Inferior parietal cortex (tissue), 1 donor: Measurements from ENCODE around the gene RND2.
"Not testable (repeated sequence)": the region's sequence is repeated elsewhere in the genome, so short reads cannot be mapped to it uniquely, and the experiment has no call there.

Experiments used
- DNase-seq: peaks from one replicate; pipeline ENCODE4 v3.0.0-alpha.2; 2016; ENCODE audit errors: extremely low spot score

RND2 gene

GRCh38 chr17:43027091-43028032, 2.3 kb downstream of the RND2 start:
- DNase-seq = no peak

DNA sequence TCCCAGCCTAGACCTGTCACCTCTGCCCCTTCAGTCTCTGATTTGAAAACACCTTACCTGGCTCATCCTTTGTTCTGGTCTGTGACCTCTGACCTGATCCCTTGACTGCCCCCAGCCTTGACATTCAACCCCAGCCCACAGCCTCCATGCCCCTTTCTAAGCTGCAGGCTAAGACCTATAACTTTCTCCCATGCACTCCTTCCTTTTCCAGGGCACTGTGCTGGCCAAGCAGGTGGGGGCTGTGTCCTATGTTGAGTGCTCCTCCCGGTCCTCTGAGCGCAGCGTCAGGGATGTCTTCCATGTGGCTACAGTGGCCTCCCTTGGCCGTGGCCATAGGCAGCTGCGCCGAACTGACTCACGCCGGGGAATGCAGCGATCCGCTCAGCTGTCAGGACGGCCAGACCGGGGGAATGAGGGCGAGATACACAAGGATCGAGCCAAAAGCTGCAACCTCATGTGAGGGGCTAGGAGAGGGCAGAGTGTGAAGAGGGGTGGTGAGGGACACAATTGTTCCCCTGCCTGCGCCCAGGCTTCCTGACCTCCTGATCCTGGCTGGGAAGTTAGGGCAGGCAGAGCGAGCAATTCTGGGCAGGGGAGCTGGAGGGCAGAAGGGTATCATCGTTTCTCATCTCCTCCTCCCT, 3.3 kb downstream of the RND2 start:
- DNase-seq = no peak

GRCh38 chr17:43030137-43030767, 5.2 kb downstream of the RND2 start:
- DNase-seq = no peak

DNA sequence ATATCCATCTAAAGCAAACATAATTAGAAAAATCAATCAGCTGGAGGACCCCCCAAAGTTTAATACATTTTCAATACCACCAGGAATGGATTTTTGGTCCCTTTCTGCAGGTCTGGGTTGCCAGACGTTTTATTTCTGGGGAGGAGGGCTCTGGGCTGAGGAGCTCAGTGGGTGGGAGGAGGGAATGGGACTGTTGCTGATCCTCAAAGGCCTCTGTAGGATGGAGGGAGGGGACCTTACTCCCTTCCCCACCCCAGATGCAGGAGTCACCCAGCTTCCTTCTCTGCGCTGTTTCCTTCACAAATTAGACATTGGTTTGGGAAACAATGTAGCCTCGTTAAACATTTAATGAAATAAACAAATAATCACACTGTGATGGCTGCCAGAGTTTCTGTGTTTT, 6.6 kb downstream of the RND2 start:
- DNase-seq = no peak

DNA sequence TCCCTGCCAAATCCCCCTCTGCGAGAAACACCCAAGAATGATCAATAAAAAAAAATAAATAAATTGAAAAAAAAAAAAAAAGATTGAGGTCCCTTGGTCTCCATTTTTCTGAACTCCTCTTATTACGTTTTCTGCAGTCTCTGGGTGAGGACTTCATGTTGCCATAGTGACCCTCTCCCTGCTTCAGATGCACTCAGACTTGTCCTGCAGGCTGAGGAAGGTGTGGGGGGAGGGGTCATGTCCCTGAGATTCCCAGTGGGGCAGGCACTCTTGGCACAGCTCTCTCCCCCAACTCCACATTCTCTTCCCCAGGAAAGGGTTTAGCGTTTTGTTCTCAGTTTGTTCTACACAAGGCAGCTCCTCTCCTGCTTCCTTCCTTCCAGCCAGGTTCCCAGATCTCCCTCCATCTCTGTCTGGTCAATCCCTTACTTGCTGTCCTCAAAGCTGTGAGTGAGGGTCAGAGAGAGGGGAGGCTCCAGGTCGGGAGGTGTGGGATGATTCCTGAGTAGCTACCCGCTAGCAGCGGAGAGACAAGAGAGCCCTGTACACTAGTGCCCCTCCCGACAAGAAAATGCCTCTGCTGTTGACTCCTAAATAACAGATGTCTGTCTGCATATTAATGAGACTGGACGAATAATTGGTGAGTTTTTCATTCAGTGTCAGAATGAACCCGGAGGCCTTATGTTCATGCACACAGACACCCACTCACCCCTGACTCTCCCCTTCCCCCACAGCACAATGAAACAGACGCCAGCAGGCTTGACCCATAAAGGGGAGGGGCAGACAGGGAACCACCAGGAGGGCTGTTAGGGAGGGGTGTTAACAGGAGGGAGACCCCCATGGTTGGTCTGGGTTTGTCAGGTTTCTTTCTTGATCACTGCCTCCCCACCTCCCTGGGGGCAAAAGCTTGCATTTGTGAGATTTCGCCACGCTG, 9.2 kb downstream of the RND2 start:
- DNase-seq = no peak

- DNase-seq = no peak
Measured at GRCh38 chr17:43034894-43035293, 9.9 kb downstream of the RND2 start.

- no peak for DNase-seq
Measured at GRCh38 chr17:43039646-43040045, 14.6 kb downstream of the RND2 start.

DNA sequence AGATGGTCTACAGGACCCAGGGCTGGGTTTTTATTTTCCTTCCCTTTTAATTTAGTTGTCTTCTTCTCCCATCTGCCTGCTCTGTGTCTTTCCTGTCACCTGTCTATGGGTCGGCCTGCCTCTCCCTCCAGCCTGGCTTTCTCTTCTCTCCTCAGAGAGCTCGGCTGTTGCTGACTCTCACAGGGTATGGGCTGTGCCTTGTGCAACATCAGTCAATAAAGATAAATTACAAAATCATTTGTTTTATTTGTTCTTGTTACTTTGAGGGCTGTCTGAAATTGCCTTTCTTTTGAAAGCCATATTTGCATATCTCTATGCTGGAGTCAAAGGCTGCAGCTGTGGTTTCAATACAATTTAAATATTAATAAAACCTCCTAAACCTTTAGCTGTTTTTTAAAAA, 15.6 kb downstream of the RND2 start:
- no peak for DNase-seq

DNA sequence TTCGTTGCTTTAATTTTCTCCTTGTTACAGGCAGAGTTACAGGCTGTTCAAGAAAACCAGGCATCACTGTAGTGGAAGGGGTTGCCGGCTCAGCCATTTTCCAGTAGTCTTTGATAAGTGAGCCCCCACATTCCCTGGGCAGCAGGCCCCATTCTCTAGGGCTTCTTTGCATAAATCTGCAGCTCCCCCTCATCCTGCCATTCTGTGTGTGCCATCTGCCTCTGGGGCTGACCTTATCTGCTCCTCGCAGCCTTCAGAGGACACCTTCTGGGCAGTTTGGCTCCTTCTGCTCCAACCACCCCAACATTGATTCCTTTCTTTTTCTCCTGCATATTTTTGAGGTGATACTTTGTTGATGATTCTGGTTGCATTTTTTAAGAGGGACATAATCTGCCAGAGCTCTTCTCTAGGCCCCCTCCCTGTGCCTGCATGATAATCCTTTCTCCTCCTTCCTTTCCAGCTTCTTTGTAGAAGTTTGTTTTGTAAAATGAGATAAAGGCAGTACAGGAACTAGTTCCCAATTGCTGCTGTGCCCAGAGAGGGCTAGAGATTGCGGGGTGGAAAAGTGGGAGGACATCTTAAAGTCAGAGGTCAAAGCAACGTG, 17.1 kb downstream of the RND2 start:
- DNase-seq = no peak

GRCh38 chr17:43043307-43043706, 18.3 kb downstream of the RND2 start:
- no peak for DNase-seq

- DNase-seq = no peak
Measured at GRCh38 chr17:43044024-43044423, 19.0 kb downstream of the RND2 start.

DNA sequence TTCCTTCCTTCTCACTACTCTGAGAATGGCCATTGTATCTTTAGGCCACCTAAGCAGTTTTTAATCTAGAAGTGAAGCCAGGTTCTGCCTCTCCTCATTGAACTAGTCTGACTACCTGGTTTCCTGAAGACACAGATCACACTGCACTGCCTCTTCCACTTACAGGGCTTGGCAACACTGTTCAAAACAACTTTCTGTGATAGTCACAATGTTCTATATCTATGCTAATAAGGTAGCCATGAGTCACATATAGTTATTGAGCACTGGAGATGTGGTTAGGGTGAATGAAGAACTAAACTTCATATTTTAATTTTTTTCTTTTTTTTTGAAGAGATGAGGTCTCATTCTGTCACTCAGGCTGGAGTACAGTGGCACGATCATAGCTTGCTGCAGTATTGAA, 26.9 kb downstream of the RND2 start:
- no peak for DNase-seq

DNA sequence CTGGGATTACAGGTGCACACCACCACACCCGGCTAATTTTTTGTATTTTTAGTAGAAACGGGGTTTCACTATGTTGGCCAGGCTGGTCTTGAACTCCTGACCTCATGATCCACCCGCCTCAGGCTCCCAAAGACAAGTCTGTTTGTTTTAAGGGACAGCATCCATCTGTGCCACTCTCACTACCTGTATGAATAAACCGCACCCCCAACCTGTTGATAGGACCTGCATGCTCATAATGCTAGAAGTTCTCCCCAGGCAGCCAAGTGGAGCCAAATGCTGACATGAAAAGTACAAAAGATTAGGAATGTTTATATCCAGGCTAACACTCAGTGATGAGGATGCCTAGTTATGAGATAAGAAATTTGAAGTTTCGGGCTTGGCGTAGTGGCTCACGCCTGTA, 28.0 kb downstream of the RND2 start:
- DNase-seq = not testable (repeated sequence)

- DNase-seq = no peak
Measured at GRCh38 chr17:43056051-43056450, 31.0 kb downstream of the RND2 start.

GRCh38 chr17:43062984-43063638, 38.1 kb downstream of the RND2 start:
- no peak for DNase-seq

- DNase-seq = no peak
Measured at GRCh38 chr17:43068570-43069367, 43.7 kb downstream of the RND2 start.

GRCh38 chr17:43069368-43069898, 44.4 kb downstream of the RND2 start:
- DNase-seq = no peak

DNA sequence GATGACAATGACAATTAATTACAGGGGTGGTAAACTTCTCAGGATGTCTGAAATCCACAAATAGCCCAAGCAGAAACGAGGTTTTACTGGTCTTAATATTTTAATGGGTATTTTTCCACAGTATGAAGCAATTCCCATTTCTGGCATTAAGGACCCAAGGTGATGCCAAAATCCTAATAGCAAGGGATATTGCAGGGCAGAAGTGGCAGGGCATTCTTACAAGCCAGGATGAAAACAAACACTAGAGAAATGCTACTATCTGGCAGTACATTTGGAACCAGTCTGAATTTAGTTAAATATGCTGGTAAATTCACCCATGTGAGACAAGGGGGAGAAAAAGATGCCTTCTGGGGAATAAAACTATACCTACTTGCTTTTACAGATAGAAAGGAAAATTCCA, 45.2 kb downstream of the RND2 start:
- no peak for DNase-seq

DNA sequence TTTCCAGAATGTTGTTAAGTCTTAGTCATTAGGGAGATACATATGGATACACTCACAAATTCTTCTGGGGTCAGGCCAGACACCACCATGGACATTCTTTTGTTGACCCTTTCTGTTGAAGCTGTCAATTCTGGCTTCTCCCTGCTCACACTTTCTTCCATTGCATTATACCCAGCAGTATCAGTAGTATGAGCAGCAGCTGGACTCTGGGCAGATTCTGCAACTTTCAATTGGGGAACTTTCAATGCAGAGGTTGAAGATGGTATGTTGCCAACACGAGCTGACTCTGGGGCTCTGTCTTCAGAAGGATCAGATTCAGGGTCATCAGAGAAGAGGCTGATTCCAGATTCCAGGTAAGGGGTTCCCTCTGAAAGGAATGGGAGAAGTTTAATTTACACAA, 45.8 kb downstream of the RND2 start:
- no peak for DNase-seq

DNA sequence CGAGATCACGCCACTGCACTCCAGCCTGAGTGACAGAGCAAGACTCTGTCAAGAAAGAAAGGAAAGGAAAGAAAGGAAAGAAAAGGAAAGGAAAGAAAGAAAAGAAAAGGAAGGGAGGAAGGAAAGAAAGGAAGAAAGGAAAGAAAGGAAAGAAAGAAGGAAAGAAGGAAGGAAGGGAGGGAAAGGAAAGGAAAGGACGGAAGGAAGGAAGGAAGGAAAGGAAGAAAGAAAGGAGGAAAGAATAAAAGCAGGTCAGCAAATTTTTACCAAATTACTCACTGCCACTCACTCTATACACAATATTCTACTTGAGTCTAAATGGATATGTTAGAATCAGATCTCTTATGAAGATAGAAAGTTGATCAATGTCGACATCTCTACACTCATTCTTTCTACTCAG, 49.8 kb downstream of the RND2 start:
- no peak for DNase-seq
